Neural cell (in vitro differentiated cells): Measurements from ENCODE around the gene ANGPT4.
A peak's percentile ranks its signal among the peaks of the same experiment; 100 is the strongest.

Source experiments
- CTCF ChIP-seq: fragments of 450-650 bp; IDR thresholded peaks from 2 replicates; pipeline ENCODE4 v1.5.1; 2014; ENCODE audit warnings: antibody characterized with exemption, mild to moderate bottlenecking, moderate library complexity; ENCODE audit not compliant: poor library complexity, severe bottlenecking
- EP300 ChIP-seq: fragments of 450-650 bp; conservative IDR thresholded peaks from 2 replicates; pipeline ENCODE4 v1.6.1; 2014; ENCODE audit warnings: antibody characterized with exemption, mild to moderate bottlenecking, moderate library complexity; ENCODE audit not compliant: poor library complexity, severe bottlenecking
- EZH2 ChIP-seq: fragments of 200-600, 300-800 bp; shearing (Covaris generic), sonication (generic); IDR thresholded peaks from 2 replicates; pipeline ENCODE4 v1.6.1; 2014; ENCODE audit warnings: antibody characterized with exemption, low read length, borderline replicate concordance, mild to moderate bottlenecking; ENCODE audit not compliant: insufficient read depth, poor library complexity, severe bottlenecking
- MXI1 ChIP-seq: fragments of 450-650 bp; conservative IDR thresholded peaks from 2 replicates; pipeline ENCODE4 v1.6.1; 2014; ENCODE audit warnings: antibody characterized with exemption, mild to moderate bottlenecking; ENCODE audit not compliant: poor library complexity, severe bottlenecking
- POLR2AphosphoS5 ChIP-seq: IDR thresholded peaks from 2 replicates; pipeline ENCODE4 v1.6.1; 2012
- RAD21 ChIP-seq: fragments of 450-650 bp; conservative IDR thresholded peaks from 2 replicates; pipeline ENCODE4 v1.6.1; 2014; ENCODE audit warnings: antibody characterized with exemption, mild to moderate bottlenecking, moderate library complexity
- REST ChIP-seq: IDR thresholded peaks from 2 replicates; pipeline ENCODE4 v1.6.1; 2012; ENCODE audit warnings: borderline replicate concordance
- SMC3 ChIP-seq: fragments of 450-650 bp; conservative IDR thresholded peaks from 2 replicates; pipeline ENCODE4 v1.6.1; 2014; ENCODE audit warnings: antibody characterized with exemption, mild to moderate bottlenecking, moderate library complexity; ENCODE audit not compliant: poor library complexity

- no peak for TF ChIP-seq CTCF
- TF ChIP-seq SMC3: no peak
- no peak for TF ChIP-seq EP300
- no peak for TF ChIP-seq MXI1
- TF ChIP-seq EZH2: no peak
- no peak for TF ChIP-seq RAD21
- TF ChIP-seq REST: peak; percentile 66
- TF ChIP-seq POLR2AphosphoS5: no peak
Measured at GRCh38 chr20:878511-879307, 37.4 kb downstream of the ANGPT4 start.
